Lung (tissue), 12 donors: ENCODE data around the gene BRWD1. TPM values are rescaled to one million over a fixed set of nuclear protein-coding genes. Genes with fewer than 3 reads are reported as not detected.

Experiments
- ATAC-seq: fragments of 200-7000 bp; cut with Tn5 transposase; one replicate; pipeline ENCODE4 v1.9.1; 2020; ENCODE audit warnings: moderate number of reproducible peaks; ENCODE audit not compliant: insufficient read depth, low FRiP score
- DNase-seq, 3 donors: peaks; one replicate each; pipeline ENCODE4 v3.0.0-alpha.2; 2013 to 2017
- H3K27ac ChIP-seq, 2 donors: one replicate each; pipeline ENCODE4 v1.5.1; 2013; ENCODE audit warnings: mild to moderate bottlenecking in 2 of 2, moderate library complexity in 2 of 2, control low read depth in 1 of 2, inconsistent platforms in 1 of 2, low read depth in 1 of 2, low read length in 1 of 2
- H3K27me3 ChIP-seq, 3 donors: one replicate each; pipeline ENCODE4 v1.5.1; 2013; ENCODE audit warnings: low read length in 2 of 3; ENCODE audit not compliant: control insufficient read depth in 3 of 3, insufficient read depth in 3 of 3
- H3K36me3 ChIP-seq, 4 donors: one replicate each; pipeline ENCODE4 v1.5.1; 2013; ENCODE audit warnings: low read length in 4 of 4, mild to moderate bottlenecking in 1 of 4, moderate library complexity in 1 of 4; ENCODE audit not compliant: control insufficient read depth in 4 of 4, insufficient read depth in 4 of 4
- H3K4me1 ChIP-seq, 5 donors: one replicate each; pipeline ENCODE4 v1.5.1; 2013; ENCODE audit warnings: low read length in 5 of 5, mild to moderate bottlenecking in 2 of 5, moderate library complexity in 1 of 5; ENCODE audit not compliant: control insufficient read depth in 5 of 5, insufficient read depth in 5 of 5
- H3K4me3 ChIP-seq: one replicate; pipeline ENCODE4 v1.5.1; 2013; ENCODE audit warnings: mild to moderate bottlenecking, control low read depth, moderate library complexity
- H3K9ac ChIP-seq, 2 donors: one replicate each; pipeline ENCODE4 v1.5.1; 2013; ENCODE audit warnings: low read length in 2 of 2, control low read depth in 1 of 2; ENCODE audit not compliant: insufficient read depth in 1 of 2
- H3K9me3 ChIP-seq, 4 donors: one replicate each; pipeline ENCODE4 v1.5.1; 2013; ENCODE audit warnings: low read length in 3 of 4, mild to moderate bottlenecking in 1 of 4, moderate library complexity in 1 of 4; ENCODE audit not compliant: control insufficient read depth in 4 of 4, insufficient read depth in 3 of 4
- CTCF ChIP-seq: IDR thresholded peaks from 2 replicates; pipeline ENCODE4 v1.5.1; 2012; ENCODE audit warnings: mild to moderate bottlenecking; ENCODE audit errors: control extremely low read depth, extremely low read depth
- WGBS, 2 donors: extraction: QIAGEN DNeasy Blood & Tissue Kit; methylation state at CpG; one replicate each; pipeline ENCODE4 v1.1.7; 2013; 5-methylcytosine and 5-hydroxymethylcytosine counted together
- polyA plus RNA-seq, 2 donors: library from polyadenylated mRNA; stranded (reverse); fragments of 200-250 nt; gene quantifications; one replicate each; pipeline ENCODE4 v1.2.1, GENCODE V29; 2013
- total RNA-seq, 2 donors: library from RNA; depleted of rRNA in 1 of 2; stranded (reverse); fragments of >200 nt in 1 of 2; gene quantifications; one replicate each; pipeline ENCODE4 v1.2.1, GENCODE V29; 2014 to 2021
- donor health status: control.
- donor health status: control.
- donor health status: Bipolar disorder and iron deficiency.
- donor health status: healthy.
- donor health status: DM: yes; HTN: yes; CAD: no.

Gene BRWD1
- total and polyA plus RNA-seq, 4 donors, result 9.5 to 145 (median 20.1) TPM

- Histone ChIP-seq H3K27ac (no peak overlapping the region), H3K27me3 (no peaks in the 10 kb centered on the region), H3K4me3 (no peak overlapping the region), H3K9ac (no peak overlapping the region), H3K4me1 (peaks cover 0 to 4% (median 0%) of the 10 kb centered on the region in 5 donors), H3K36me3 (no peaks in the 10 kb centered on the region), H3K9me3 (no peaks in the 10 kb centered on the region)
- no peak for DNase-seq
- ATAC-seq, result no peak
- 88 to 97% methylated on average over 7 of the region's 7 CpGs for WGBS, 2 donors
- no peak for TF ChIP-seq CTCF
Measured at GRCh38 chr21:39156024-39156423, 157.4 kb downstream of the BRWD1 start.

- H3K9me3 ChIP-seq, result no peaks in the 10 kb centered on the region
- peaks cover 0 to 4% (median 0%) of the 10 kb centered on the region in 5 donors for H3K4me1 ChIP-seq
- H3K27me3 ChIP-seq, result no peaks in the 10 kb centered on the region
- no peak for ATAC-seq
- H3K9ac ChIP-seq, result no peak overlapping the region
- H3K36me3 ChIP-seq, result no peaks in the 10 kb centered on the region
- no peak for TF ChIP-seq CTCF
- no peak for DNase-seq
- no peak overlapping the region for H3K4me3 ChIP-seq
- 91 to 92% methylated on average over 2 of the region's 2 CpGs for WGBS, 2 donors
- no peak overlapping the region for H3K27ac ChIP-seq
Measured at GRCh38 chr21:39155578-39155977, 157.9 kb downstream of the BRWD1 start.

GRCh38 chr21:39153842-39154241 lies 159.6 kb downstream of the BRWD1 start:
- TF ChIP-seq CTCF, result no peak
- H3K4me3 ChIP-seq, result no peak overlapping the region
- no peak overlapping the region for H3K9ac ChIP-seq
- ATAC-seq, result no peak
- no peak overlapping the region for H3K27ac ChIP-seq
- no peaks in the 10 kb centered on the region for H3K4me1 ChIP-seq
- 93 to 97% methylated on average over 2 of the region's 2 CpGs for WGBS, 2 donors
- no peaks in the 10 kb centered on the region for H3K27me3 ChIP-seq
- H3K36me3 ChIP-seq, result no peaks in the 10 kb centered on the region
- no peak for DNase-seq
- H3K9me3 ChIP-seq, result no peaks in the 10 kb centered on the region

GRCh38 chr21:39153373-39153772 lies 160.1 kb downstream of the BRWD1 start:
- DNase-seq (no peak), ATAC-seq (no peak)
- H3K27me3 ChIP-seq, result no peaks in the 10 kb centered on the region
- no peaks in the 10 kb centered on the region for H3K4me1 ChIP-seq
- no peak overlapping the region for H3K4me3 ChIP-seq
- H3K27ac ChIP-seq, result no peak overlapping the region
- H3K9me3 ChIP-seq, result no peaks in the 10 kb centered on the region
- 96 to 97% methylated on average over 2 of the region's 2 CpGs for WGBS, 2 donors
- H3K9ac ChIP-seq, result no peak overlapping the region
- TF ChIP-seq CTCF, result no peak
- H3K36me3 ChIP-seq, result no peaks in the 10 kb centered on the region
